DMS53 (cell line): ENCODE results near the gene TMEM217.
"Not testable (repeated sequence)": the region's sequence is repeated elsewhere in the genome, so short reads cannot be mapped to it uniquely, and the experiment has no call there.

Experiments used
- DNase-seq: peaks from one replicate; lab custom pipeline; 2025; lab: John Stamatoyannopoulos, UW

TMEM217 gene

DNA sequence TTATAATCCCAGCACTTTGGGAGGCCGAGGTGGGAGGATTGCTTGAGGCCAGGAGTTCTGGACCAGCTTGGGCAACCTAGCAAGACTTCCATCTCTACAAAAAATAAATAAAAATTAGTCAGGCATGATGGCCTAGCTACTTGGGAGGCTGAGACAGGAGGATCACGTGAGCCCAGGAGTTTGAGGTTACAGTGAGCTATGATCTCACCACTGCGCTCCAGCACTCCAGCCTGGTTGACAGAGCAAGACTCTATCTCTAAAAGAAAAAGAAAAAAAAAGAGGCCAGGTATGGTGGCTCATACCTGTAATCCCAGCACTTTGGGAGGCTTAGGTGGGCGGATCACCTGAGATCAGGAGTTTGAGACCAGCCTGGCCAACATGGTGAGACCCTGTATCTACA lies 77.3 kb downstream of the TMEM217 start:
- not testable (repeated sequence) for DNase-seq

DNA sequence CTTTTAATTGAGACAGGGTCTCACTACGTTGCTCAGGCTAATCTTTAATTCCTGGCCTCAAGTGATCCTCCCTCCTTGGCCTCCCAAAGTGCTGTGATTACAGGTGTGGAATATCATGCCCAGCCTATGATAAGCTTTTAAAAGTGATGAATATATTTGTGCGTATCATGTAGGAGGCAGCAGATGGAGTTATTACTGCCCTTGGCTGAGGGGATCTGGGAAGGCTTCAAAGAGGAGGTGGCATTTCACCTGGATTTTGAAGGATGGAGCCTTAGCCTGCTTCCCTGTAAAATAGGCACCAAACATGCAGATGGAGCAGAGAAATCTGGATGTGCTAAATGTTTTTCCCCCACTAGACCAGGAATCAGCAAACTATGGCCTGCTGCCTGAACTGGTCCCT lies 77.9 kb downstream of the TMEM217 start:
- no peak for DNase-seq

GRCh38 chr6:37177935-37178517 lies 79.9 kb downstream of the TMEM217 start:
- DNase-seq, result no peak

GRCh38 chr6:37177077-37177934 lies 80.6 kb downstream of the TMEM217 start:
- no peak for DNase-seq

DNA sequence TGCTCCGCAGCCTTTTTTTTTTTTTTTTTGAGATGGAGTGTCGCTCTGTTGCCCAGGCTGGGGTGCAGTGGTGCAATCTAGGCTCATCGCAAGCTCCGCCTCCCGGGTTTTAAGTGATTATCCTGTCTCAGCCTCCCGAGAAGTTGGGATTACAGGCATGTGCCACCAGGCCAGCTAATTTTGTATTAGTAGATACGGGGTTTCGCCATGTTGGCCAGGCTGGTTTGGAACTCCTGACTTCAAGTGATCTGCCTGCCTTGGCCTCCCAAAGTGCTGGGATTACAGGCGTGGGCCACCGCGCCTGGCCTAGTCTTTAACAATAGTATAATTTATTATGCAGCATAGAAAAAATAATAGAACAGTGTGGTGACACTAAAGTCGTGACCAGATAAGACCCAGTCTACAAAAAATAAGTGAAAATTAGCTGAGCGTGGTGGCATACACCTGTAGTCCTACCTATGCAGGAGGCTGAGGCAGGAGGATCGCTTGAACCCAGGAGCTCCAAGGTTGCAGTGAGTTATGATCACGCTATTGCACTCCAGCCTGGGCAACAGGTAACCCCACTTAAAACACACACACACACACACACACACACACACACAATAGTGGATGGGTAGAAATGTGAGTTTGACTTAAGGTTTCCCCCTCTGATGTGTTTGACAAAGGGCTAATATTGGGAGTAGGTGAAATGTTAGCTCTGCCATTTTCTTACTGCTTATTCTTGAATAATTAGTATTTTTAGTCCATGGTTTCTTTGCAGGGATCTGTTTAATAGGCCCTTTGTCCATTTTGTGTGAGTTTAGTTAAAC lies 81.5 kb downstream of the TMEM217 start:
- no peak for DNase-seq

DNA sequence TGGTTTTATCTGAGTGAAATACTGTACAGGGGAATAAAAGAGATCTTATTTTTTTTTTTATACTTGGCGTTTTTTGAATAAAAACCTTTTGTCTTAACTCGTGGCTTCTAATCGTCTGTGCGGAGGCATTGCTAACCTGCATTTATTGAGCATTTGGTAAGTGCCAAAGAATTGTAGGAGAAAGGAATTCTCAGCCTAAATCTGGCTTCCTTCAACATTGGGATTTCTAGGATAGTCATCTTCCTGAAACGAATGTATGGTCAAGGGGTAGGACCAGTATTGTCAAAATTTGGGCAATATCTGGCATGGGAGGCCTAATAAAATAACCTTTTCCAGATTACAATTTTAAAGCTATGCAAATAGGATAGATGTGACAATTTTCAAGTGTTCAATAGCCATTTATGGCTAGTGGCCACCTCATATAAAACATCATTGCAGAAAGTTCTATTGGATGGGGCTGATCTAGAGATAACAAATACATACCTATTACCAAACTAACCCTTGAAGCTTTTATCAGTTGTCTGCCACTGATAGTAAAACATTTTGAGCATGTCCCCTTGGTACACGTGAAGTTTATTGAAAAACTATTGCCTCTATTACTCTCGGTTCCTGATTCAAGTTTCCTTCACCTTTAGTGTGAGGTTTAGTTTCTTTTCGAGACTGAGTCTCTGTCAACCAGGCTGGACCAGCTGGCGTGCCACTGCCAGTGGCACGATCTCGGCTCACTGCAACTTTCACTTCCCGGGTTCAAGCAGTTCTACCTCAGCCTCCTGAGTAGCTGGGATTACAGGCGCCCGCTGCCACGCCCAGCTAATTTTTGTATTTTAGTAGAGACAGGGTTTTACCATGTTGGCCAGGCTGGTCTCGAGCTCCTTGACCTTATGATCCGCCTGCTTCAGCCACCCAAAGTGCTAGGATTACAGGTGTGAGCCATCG lies 82.3 kb downstream of the TMEM217 start:
- DNase-seq, result no peak

DNA sequence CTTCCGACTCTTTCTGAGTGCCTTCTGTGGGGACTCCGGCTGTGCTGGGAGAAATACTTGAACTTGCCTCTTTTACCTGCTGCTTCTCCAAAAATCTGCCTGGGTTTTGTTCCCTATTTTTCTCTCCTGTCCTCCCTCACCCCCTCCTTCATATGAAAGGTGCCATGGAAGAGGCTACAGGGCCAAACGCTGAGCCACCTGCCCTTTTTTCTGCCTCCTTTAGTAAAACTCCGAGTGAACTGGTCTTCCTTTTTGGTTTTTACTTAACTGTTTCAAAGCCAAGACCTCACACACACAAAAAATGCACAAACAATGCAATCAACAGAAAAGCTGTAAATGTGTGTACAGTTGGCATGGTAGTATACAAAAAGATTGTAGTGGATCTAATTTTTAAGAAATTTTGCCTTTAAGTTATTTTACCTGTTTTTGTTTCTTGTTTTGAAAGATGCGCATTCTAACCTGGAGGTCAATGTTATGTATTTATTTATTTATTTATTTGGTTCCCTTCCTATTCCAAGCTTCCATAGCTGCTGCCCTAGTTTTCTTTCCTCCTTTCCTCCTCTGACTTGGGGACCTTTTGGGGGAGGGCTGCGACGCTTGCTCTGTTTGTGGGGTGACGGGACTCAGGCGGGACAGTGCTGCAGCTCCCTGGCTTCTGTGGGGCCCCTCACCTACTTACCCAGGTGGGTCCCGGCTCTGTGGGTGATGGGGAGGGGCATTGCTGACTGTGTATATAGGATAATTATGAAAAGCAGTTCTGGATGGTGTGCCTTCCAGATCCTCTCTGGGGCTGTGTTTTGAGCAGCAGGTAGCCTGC lies 83.2 kb downstream of the TMEM217 start:
- no peak for DNase-seq

DNA sequence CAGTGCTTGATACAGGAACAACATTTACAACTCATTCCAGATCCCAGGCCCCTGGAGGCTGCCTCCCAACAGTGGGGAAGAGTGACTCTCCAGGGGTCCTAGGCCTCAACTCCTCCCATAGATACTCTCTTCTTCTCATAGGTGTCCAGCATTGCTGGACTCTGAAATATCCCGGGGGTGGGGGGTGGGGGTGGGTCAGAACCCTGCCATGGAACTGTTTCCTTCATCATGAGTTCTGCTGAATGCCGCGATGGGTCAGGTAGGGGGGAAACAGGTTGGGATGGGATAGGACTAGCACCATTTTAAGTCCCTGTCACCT lies 83.8 kb downstream of the TMEM217 start:
- DNase-seq, result no peak

GRCh38 chr6:37173493-37174195 lies 84.3 kb downstream of the TMEM217 start:
- no peak for DNase-seq

DNA sequence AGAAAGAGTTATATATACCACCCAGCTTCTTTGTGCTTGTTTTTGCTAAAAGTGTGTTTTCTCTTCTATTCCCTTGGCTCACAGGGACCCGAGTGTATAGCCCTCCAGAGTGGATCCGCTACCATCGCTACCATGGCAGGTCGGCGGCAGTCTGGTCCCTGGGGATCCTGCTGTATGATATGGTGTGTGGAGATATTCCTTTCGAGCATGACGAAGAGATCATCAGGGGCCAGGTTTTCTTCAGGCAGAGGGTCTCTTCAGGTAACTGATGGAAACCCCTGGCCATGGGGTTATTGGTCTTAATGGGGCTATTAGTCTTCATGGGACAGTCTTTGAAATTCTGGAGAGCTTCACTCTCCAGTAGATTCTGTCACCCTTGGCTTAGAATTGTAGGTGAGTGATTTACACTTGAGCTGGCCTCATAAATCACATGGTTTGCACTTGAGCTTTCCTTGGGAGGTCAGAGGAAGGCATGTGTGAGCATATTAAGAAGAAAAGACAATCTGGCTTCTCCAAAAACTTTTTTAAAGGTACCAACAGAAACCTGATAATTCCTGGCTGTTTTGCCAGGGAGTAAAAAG lies 84.9 kb downstream of the TMEM217 start:
- DNase-seq, result no peak

- peak; percentile 89 for DNase-seq
Observed at GRCh38 chr6:37171970-37172812, 85.8 kb downstream of the TMEM217 start.

DNA sequence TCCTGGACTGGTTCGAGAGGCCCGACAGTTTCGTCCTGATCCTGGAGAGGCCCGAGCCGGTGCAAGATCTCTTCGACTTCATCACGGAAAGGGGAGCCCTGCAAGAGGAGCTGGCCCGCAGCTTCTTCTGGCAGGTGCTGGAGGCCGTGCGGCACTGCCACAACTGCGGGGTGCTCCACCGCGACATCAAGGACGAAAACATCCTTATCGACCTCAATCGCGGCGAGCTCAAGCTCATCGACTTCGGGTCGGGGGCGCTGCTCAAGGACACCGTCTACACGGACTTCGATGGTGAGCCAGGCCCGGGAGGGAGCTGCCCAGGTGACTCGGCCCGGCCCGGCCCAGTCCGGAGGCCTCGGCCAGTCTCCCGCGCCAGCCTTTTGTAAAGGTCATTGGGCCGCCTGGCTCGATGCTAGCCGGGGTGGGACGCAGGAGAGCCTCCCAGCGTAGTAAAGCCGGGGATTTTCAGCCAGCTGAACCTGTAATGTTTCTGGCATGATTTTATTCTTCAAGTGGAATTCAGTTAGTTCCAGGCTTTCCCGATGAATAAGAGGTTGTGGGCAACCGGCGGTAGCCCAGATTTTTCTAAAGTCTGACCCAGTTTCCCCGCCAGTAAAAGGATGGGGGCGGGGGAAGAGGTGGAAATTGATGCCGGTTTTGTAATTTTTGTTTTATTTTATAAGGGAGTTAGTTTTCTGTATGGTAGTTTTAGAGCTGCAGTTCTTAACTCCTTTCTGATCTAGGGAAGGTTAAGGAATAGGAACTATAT lies 86.6 kb downstream of the TMEM217 start:
- peak; percentile 65 for DNase-seq

DNA sequence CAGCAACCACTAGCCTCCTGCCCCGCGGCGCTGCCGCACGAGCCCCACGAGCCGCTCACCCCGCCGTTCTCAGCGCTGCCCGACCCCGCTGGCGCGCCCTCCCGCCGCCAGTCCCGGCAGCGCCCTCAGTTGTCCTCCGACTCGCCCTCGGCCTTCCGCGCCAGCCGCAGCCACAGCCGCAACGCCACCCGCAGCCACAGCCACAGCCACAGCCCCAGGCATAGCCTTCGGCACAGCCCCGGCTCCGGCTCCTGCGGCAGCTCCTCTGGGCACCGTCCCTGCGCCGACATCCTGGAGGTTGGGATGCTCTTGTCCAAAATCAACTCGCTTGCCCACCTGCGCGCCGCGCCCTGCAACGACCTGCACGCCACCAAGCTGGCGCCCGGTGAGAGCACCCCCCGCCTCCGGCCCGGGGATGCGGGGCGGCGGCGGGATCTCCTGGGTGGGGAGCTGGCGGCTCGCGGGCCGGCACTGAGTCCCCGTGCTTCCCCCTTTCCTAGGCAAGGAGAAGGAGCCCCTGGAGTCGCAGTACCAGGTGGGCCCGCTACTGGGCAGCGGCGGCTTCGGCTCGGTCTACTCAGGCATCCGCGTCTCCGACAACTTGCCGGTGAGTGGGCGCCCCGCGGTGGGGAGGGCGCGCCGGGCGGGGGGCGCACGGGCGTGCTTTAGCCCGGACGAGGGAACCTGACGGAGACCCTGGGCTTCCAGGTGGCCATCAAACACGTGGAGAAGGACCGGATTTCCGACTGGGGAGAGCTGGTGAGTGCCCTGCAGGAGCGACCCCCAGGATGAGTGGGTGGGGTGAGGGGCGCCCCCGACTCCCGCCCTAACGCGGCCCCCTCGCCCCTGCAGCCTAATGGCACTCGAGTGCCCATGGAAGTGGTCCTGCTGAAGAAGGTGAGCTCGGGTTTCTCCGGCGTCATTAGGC lies 87.4 kb downstream of the TMEM217 start:
- DNase-seq, result peak; percentile 67

DNA sequence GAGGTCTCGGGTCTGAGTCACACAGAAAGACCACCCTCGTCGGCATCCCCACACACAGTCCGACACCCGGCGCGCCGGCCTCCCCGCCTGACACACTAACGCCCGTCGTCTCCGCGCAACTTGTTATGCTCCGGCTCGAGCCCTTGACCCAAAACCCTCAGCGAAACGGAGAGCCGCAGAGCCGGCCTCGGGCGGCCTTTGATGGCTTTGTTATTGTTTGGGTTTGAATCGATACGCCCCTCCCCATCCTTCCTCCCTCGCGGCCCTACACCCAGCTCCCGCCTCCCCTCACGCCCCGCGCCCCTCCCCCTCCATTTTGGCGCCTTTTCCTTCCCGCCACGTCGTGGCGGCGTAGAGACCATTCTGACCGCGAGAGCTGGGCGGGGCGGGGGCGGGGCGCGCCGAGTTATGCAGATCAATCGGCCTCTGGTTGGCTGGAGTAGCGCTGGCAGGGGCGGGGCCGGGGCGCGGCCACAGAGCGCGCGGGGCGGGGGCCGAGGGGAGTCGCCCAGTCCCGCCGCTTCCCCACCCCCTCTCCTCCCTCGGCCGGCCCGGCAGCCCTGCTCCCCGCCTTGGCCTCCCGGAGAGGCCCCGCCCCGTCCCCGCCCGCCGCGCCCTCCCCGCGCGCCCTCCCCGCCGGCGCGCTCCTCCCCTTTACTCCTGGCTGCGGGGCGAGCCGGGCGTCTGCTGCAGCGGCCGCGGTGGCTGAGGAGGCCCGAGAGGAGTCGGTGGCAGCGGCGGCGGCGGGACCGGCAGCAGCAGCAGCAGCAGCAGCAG lies 88.3 kb downstream of the TMEM217 start, which contains the start of gene PIM1:
Gene PIM1, plus strand, starts transcription at position 657 of the 777 bp plus-strand sequence. CDS start 424 bp downstream, outside the sequence.
- peak; percentile 97 for DNase-seq

DNA sequence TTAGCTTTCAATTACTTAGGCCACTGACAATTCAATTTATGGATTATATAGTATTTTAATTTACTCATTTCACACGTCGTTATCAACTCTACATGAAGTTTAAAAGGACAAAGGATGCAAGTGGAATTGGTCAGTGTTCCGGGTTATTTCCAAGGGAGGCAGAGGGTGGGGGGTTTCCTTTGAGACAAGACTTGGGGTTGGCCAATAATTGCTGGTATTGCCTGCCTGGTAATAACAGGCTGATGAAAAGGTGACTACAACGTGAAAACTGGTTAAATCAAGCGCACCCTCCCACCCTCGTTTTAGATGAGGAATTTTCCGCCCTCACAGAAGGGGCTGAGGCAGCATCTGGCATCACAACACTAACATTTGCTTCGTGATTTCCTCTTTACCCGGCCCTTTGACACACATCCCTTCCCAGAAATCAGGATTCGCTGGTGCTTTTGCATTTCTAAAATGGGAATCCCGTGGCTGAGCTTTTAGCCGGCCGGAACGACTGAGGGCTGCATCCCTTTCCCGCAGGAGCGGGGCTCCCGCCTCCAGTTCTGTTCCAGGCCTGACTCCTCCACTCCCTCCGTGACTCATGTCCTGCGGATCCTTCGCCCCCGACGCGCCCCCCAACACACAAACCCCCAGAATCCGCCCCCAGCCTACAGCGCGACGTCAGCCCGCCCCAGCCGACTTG lies 89.0 kb downstream of the TMEM217 start:
- DNase-seq, result peak; percentile 73
